Esophagus squamous epithelium (tissue), 5 donors: ENCODE measurements around the gene TFDP2. TPM values are rescaled to one million over a fixed set of nuclear protein-coding genes. Genes with fewer than 3 reads are reported as not detected.
"Not testable (repeated sequence)": the region's sequence is repeated elsewhere in the genome, so short reads cannot be mapped to it uniquely, and the experiment has no call there.

ENCODE experiments used
- DNase-seq: peaks from one replicate; lab custom pipeline; 2025; lab: John Stamatoyannopoulos, UW
- H3K27ac ChIP-seq, 4 donors: fragments of 200-600 bp; sonication (generic); one replicate each; pipeline ENCODE4 v1.5.1; 2016 to 2019; ENCODE audit warnings: mild to moderate bottlenecking in 1 of 4
- H3K27me3 ChIP-seq, 4 donors: fragments of 200-600 bp; sonication (generic); 1 replicate in 3 of 4; 2 replicates in 1 of 4; pipeline versions ENCODE4 v1.5.1 to v1.6.0; 2017 to 2021; ENCODE audit warnings: antibody characterized with exemption in 1 of 4
- H3K36me3 ChIP-seq, 3 donors: fragments of 200-600 bp; sonication (generic); one replicate each; pipeline ENCODE4 v1.5.1; 2016 to 2019
- H3K4me1 ChIP-seq, 3 donors: fragments of 200-600 bp; sonication (generic); one replicate each; pipeline ENCODE4 v1.5.1; 2017 to 2019
- H3K4me3 ChIP-seq, 4 donors: fragments of 200-600 bp; sonication (generic); 1 replicate in 3 of 4; 2 replicates in 1 of 4; pipeline ENCODE4 v1.5.1; 2016 to 2019; ENCODE audit warnings: mild to moderate bottlenecking in 2 of 4, moderate library complexity in 1 of 4
- H3K9me3 ChIP-seq, 3 donors: fragments of 200-600 bp; sonication (generic); one replicate each; pipeline ENCODE4 v1.5.1; 2016 to 2019
- CTCF ChIP-seq, 6 experiments: fragments of 450-650 bp in 4 of 6; fragments of 200-600 bp in 2 of 6; sonication (generic) in 2 of 6; IDR thresholded peaks; one replicate each; pipeline ENCODE4 v1.5.1; 2016 to 2019; ENCODE audit warnings: antibody characterized with exemption in 6 of 6, mild to moderate bottlenecking in 4 of 6, moderate library complexity in 4 of 6
- POLR2A ChIP-seq, 4 donors: fragments of 450-650 bp; IDR thresholded peaks; one replicate each; pipeline ENCODE4 v1.6.1; 2017; ENCODE audit warnings: antibody characterized with exemption in 4 of 4, mild to moderate bottlenecking in 4 of 4, moderate library complexity in 3 of 4
- WGBS, 2 donors: methylation state at CpG; one replicate each; pipeline ENCODE4 v1.1.5; 2018; 5-methylcytosine and 5-hydroxymethylcytosine counted together
- intact Hi-C: fragments of 100-400 bp; cut with DNase I; formaldehyde crosslinking; loops from one replicate; pipeline ENCODE4 v1.15.0; 2022
- total RNA-seq, 4 donors: library from RNA; depleted of rRNA; stranded (reverse); fragments of >200 nt; gene quantifications; one replicate each; pipeline ENCODE4 v1.1.0, GENCODE V29; 2016
- donor health status: DM: yes; HTN: yes; CAD: no.

The TFDP2 gene
- total RNA-seq, 4 donors from 2014 or later: 13.1 to 37.6 (median 18.6) TPM

DNA sequence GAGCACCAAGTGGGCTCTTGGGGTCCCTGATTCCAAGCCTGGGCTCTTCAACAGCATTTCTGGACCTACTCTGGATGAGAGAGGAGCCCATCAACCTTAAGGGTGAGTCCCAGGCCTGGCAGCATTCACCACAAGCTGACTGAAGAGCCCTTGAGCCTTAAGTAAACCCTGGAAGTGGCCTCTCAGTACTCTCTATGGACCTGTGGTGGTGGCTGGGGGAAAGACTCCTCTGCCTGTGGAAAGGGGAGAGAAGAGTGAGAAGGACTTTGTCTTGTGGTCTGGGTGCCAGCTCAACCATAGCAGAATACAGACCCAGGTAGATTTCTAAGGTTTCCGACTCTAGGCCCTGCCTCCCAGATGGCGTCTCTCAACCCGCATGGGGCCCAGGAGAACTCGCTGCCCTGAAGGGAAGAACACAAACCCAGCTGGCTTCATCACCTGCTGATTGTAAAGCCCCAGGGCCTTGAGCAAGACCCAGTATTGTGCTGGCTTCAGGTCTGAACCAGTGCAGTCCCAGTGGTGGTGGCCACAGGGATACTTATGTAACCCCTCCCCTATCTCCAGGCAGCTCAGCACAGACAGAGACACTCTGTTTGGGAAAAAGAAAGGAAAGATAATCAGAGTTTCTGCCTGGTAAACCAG, 71.4 kb downstream of the TFDP2 start:
- Histone ChIP-seq H3K27ac (no peak overlapping the region), H3K27me3 (no peaks in the 10 kb centered on the region), H3K36me3 (peaks cover 0 to 13% (median 0%) of the 10 kb centered on the region in 3 donors), H3K9me3 (no peaks in the 10 kb centered on the region), H3K4me1 (no peaks in the 10 kb centered on the region), H3K4me3 (no peak overlapping the region)
- WGBS, 2 donors: 83 to 100% methylated on average over 1 to 4 of the region's 4 CpGs
- TF ChIP-seq POLR2A (IDR thresholded peaks at IDR 0.05) (no peak), CTCF (IDR thresholded peaks at IDR 0.05) (no peak)
- no peak for DNase-seq
- intact Hi-C loops: no loop called here

- intact Hi-C loops: no loop called here
- Histone ChIP-seq H3K36me3 (peaks cover 0 to 13% (median 0%) of the 10 kb centered on the region in 3 donors), H3K27ac (no peak overlapping the region), H3K4me3 (no peak overlapping the region), H3K27me3 (no peaks in the 10 kb centered on the region), H3K9me3 (no peaks in the 10 kb centered on the region), H3K4me1 (no peaks in the 10 kb centered on the region)
- no peak for DNase-seq
- TF ChIP-seq POLR2A (IDR thresholded peaks at IDR 0.05) (no peak), CTCF (IDR thresholded peaks at IDR 0.05) (no peak)
- 88 to 97% methylated on average over 3 to 4 of the region's 4 CpGs for WGBS, 2 donors
Observed at GRCh38 chr3:142077155-142077858, 72.0 kb downstream of the TFDP2 start.

DNA sequence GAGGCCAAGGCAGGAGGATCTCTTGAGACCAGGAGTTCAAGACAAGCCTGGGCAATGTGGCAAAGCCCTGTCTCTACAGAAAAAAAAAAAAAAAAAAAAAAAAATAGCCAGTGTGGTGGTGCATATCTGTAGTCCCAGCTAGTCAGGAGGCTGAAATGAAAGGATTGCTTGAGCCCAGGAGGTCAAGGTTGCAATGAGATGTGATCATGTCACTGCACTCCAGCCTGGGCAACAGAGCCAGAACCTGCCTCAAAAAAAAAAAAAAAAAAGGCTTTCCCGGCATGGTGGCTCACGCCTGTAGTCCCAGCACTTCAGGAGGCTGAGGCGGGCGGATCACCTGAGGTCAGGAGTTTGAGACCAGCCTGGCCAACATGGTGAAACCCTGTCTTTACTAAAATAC, 73.7 kb downstream of the TFDP2 start:
- H3K4me3 ChIP-seq, H3K27me3 ChIP-seq, DNase-seq, intact Hi-C loops, H3K27ac ChIP-seq, H3K4me1 ChIP-seq, H3K9me3 ChIP-seq: not testable (repeated sequence)
- peaks cover 0 to 13% (median 0%) of the 10 kb centered on the region in 3 donors for H3K36me3 ChIP-seq
- 95 to 100% methylated on average over 4 of the region's 4 CpGs for WGBS, 2 donors

DNA sequence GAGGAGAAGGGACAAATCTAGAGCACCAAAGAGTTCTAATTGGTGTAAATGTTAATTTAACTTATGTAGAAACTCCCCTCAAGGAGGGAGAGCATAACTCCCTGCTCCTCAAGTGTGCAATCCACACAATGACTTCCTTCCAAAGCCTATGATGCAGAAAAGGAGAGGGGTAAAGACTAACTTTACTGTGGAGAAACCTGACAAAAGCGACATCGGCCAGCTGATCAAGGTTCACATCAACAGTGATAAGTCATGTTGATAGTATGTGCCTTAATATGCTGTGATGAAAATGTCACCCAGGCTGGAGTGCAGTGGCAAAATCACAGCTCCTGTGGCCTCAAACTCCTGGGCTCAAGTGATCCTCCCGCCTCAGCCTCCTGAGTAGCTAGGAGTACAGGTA, 76.5 kb downstream of the TFDP2 start:
- intact Hi-C loops: no loop called here
- DNase-seq: no peak
- H3K36me3 ChIP-seq: peaks cover 0 to 4% (median 0%) of the 10 kb centered on the region in 3 donors
- H3K4me3 ChIP-seq: no peak overlapping the region
- TF ChIP-seq CTCF (IDR thresholded peaks at IDR 0.05): no peak
- TF ChIP-seq POLR2A (IDR thresholded peaks at IDR 0.05): no peak
- no peaks in the 10 kb centered on the region for H3K4me1 ChIP-seq
- no peak overlapping the region for H3K27ac ChIP-seq
- no peaks in the 10 kb centered on the region for H3K27me3 ChIP-seq
- no peaks in the 10 kb centered on the region for H3K9me3 ChIP-seq
- 93 to 100% methylated on average over 3 of the region's 3 CpGs for WGBS, 2 donors

GRCh38 chr3:142065932-142066331, 83.4 kb downstream of the TFDP2 start:
- Histone ChIP-seq H3K4me1 (no peaks in the 10 kb centered on the region), H3K36me3 (no peaks in the 10 kb centered on the region), H3K4me3 (no peak overlapping the region), H3K27ac (no peak overlapping the region), H3K9me3 (no peaks in the 10 kb centered on the region), H3K27me3 (no peaks in the 10 kb centered on the region)
- no peak for DNase-seq
- TF ChIP-seq POLR2A (IDR thresholded peaks at IDR 0.05): no peak
- TF ChIP-seq CTCF (IDR thresholded peaks at IDR 0.05): no peak
- intact Hi-C loops: no loop called here
- 88 to 100% methylated on average over 1 of the region's 1 CpG for WGBS, 2 donors
